Neuronal stem cell (in vitro differentiated cells): ENCODE results near the gene COG5. TPM values are rescaled to one million over a fixed set of nuclear protein-coding genes. Genes with fewer than 3 reads are reported as not detected.

Experiments
- DNase-seq: peaks from one replicate; pipeline ENCODE4 v3.0.0-alpha.2; 2013; ENCODE audit warnings: low spot score
- H2AFZ ChIP-seq: one replicate; pipeline ENCODE4 v1.6.1; 2013; ENCODE audit warnings: mild to moderate bottlenecking, low read length, inconsistent platforms
- H2AK5ac ChIP-seq: 2 replicates; pipeline ENCODE4 v1.6.1; 2013; ENCODE audit warnings: low read depth, mild to moderate bottlenecking, inconsistent platforms, low read length, moderate library complexity, mixed read lengths
- H2BK120ac ChIP-seq: 2 replicates; pipeline ENCODE4 v1.6.1; 2013; ENCODE audit warnings: low read depth, mild to moderate bottlenecking, inconsistent platforms, low read length, moderate library complexity, mixed read lengths
- H2BK12ac ChIP-seq: one replicate; pipeline ENCODE4 v1.6.1; 2013; ENCODE audit warnings: low read length, inconsistent platforms
- H2BK15ac ChIP-seq: 2 replicates; pipeline ENCODE4 v1.6.1; 2013; ENCODE audit warnings: mild to moderate bottlenecking, low read length, inconsistent platforms, mixed read lengths
- H2BK5ac ChIP-seq: one replicate; pipeline ENCODE4 v1.6.1; 2013; ENCODE audit warnings: inconsistent platforms, mild to moderate bottlenecking, low read length, moderate library complexity
- H3K14ac ChIP-seq: one replicate; pipeline ENCODE4 v1.6.1; 2013; ENCODE audit warnings: low read length, inconsistent platforms
- H3K18ac ChIP-seq: 2 replicates; pipeline ENCODE4 v1.6.1; 2013; ENCODE audit warnings: low read length, inconsistent platforms
- H3K23ac ChIP-seq: 2 replicates; pipeline ENCODE4 v1.6.1; 2013; ENCODE audit warnings: low read depth, mild to moderate bottlenecking, mixed read lengths, low read length, inconsistent platforms; ENCODE audit not compliant: poor library complexity
- H3K27ac ChIP-seq: replicated peaks from 3 replicates; pipeline ENCODE4 v1.5.1; 2013; ENCODE audit warnings: low read length, inconsistent platforms
- H3K27me3 ChIP-seq, 3 experiments: 2 replicates each; pipeline ENCODE4 v1.6.1; 2013; ENCODE audit warnings: low read length in 3 of 3, mild to moderate bottlenecking in 2 of 3, inconsistent platforms in 1 of 3, low read depth in 1 of 3, mixed read lengths in 1 of 3, moderate library complexity in 1 of 3; ENCODE audit not compliant: control insufficient read depth in 3 of 3, insufficient read depth in 3 of 3
- H3K36me3 ChIP-seq, 2 donors: replicated peaks in 1 of 2; 2 replicates each; pipeline ENCODE4 v1.6.1; 2013; ENCODE audit warnings: low read length in 2 of 2; ENCODE audit not compliant: control insufficient read depth in 2 of 2, insufficient read depth in 2 of 2
- H3K4ac ChIP-seq: 2 replicates; pipeline ENCODE4 v1.6.1; 2013; ENCODE audit warnings: inconsistent platforms, mild to moderate bottlenecking, low read length, moderate library complexity
- H3K4me1 ChIP-seq, 2 donors: 1 replicate in 1 of 2; 2 replicates in 1 of 2; pipeline ENCODE4 v1.6.1; 2013; ENCODE audit warnings: low read length in 2 of 2, low read depth in 1 of 2; ENCODE audit not compliant: control insufficient read depth in 2 of 2, insufficient read depth in 1 of 2
- H3K4me2 ChIP-seq: one replicate; pipeline ENCODE4 v1.6.1; 2013; ENCODE audit warnings: mild to moderate bottlenecking, low read length, inconsistent platforms; ENCODE audit not compliant: insufficient read depth, poor library complexity, severe bottlenecking
- H3K4me3 ChIP-seq, 2 donors: 2 replicates each; pipeline ENCODE4 v1.5.1; 2013; ENCODE audit warnings: low read length in 2 of 2, mild to moderate bottlenecking in 2 of 2, inconsistent platforms in 1 of 2, moderate library complexity in 1 of 2
- H3K79me1 ChIP-seq: one replicate; pipeline ENCODE4 v1.6.1; 2013; ENCODE audit warnings: low read depth, mild to moderate bottlenecking, inconsistent platforms, low read length, moderate library complexity
- H3K9ac ChIP-seq: one replicate; pipeline ENCODE4 v1.6.1; 2013; ENCODE audit warnings: mild to moderate bottlenecking, low read depth, low read length, inconsistent platforms; ENCODE audit not compliant: poor library complexity
- H3K9me3 ChIP-seq, 2 donors: replicated peaks in 1 of 2; 2 replicates each; pipeline versions ENCODE3 to v1.6.1; 2013; ENCODE audit warnings: low read length in 2 of 2, mild to moderate bottlenecking in 2 of 2, inconsistent platforms in 1 of 2, low read depth in 1 of 2, mixed read lengths in 1 of 2, moderate library complexity in 1 of 2; ENCODE audit not compliant: control insufficient read depth in 2 of 2, insufficient read depth in 1 of 2
- H4K8ac ChIP-seq: one replicate; pipeline ENCODE4 v1.6.1; 2013; ENCODE audit warnings: low read depth, mild to moderate bottlenecking, inconsistent platforms, low read length, moderate library complexity
- H4K91ac ChIP-seq: one replicate; pipeline ENCODE4 v1.6.1; 2013; ENCODE audit warnings: low read length, low read depth, mild to moderate bottlenecking, inconsistent platforms; ENCODE audit not compliant: poor library complexity
- WGBS, 2 donors: extraction: QIAGEN DNeasy Blood & Tissue Kit; methylation state at CpG; one replicate each; pipeline ENCODE4 v1.1.7; 2013; ENCODE audit warnings: missing lambda C conversion rate in 2 of 2, mixed read lengths in 1 of 2; ENCODE audit not compliant: insufficient read length in 2 of 2, insufficient replicate concordance in 1 of 2; ENCODE audit errors: extremely low coverage in 2 of 2; 5-methylcytosine and 5-hydroxymethylcytosine counted together
- polyA plus RNA-seq, 2 experiments: library from polyadenylated mRNA; stranded (reverse); fragments of 200-250 nt; gene quantifications; one replicate each; pipeline ENCODE4 v1.2.3, GENCODE V29; 2013

The COG5 gene
- polyA plus RNA-seq (2013, experiment 1 of 2), result 16.0 TPM
- polyA plus RNA-seq (2013, experiment 2 of 2), result 15.2 TPM

DNA sequence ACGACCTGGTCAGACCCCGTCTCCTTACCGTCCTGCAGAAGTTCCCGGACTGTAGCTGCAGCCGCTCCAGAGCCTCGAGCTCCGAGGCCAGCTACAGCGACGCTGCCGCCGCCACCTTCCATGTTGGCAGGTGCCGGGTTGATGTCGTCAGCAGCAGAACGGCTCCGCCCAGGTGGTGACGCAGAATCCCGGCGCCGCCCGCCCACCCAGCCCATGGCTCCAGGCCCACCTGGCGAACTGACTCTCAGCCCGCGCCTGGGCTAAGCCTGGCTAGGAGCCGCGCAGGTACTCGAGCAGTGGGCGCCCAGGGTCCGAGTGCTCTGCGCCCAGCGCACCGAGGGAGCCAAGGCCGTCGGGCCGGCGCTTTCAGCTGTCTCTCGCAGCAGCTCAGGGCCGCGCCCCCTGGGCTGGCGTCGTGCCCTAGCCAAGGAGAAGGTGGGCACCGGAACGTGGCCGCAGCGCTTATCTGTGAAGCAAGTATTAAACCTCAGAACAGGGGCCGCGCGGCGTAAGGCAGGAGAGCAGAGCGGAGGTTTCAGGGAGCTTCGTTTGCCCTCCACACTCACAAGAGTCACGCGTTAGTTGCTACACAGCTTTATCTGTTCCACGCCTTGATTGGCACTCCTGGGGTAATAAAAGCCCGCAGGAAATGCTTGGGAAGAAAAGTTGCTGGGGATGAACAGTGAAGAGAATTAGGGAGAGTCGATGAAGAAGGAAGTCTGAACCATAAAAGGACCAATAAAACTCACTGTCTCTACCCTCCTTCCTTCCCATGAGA, at the start of gene COG5, which contains the start of gene DUS4L:
COG5 (minus strand) TSS at position 146 of the 778 bp plus-strand sequence; CDS start at position 122, 24 bp downstream.
DUS4L (plus strand) TSS at position 197 of the 778 bp plus-strand sequence. CDS start 3,100 bp downstream, outside the sequence.
- Histone ChIP-seq H3K14ac (peak within 1 kb of the TSS; percentile 42), H2BK12ac (no peak within 1 kb of the TSS), H3K27ac (peak within 1 kb of the TSS; percentile 7), H2AK5ac (no peak within 1 kb of the TSS), H3K9me3 (no peaks in the 10 kb centered on the region), H3K36me3 (peaks cover 0 to 21% of the 10 kb centered on the region in 2 donors), H3K4me1 (peaks cover 0 to 3% of the 10 kb centered on the region in 2 donors), H2BK120ac (peak within 1 kb of the TSS; percentile 10), H4K91ac (no peak within 1 kb of the TSS), H3K79me1 (no peaks in the 10 kb centered on the region), H3K4ac (no peak within 1 kb of the TSS), H2BK5ac (peak within 1 kb of the TSS; percentile 27), H3K4me2 (peak within 1 kb of the TSS; percentile 82), H2AFZ (peak within 1 kb of the TSS; percentile 93), H4K8ac (no peak within 1 kb of the TSS), H3K27me3 (no peaks in the 10 kb centered on the region), H3K23ac (peak within 1 kb of the TSS; percentile 96), H3K18ac (peak within 1 kb of the TSS; percentile 86), H3K4me3 (peak within 1 kb of the TSS; percentile 70 to 96), H3K9ac (peak within 1 kb of the TSS; percentile 94), H2BK15ac (no peak within 1 kb of the TSS)
- WGBS, 2 donors, result no CpG with 5 or more reads among the region's 55 CpGs
- peak; percentile 81 for DNase-seq

DNA sequence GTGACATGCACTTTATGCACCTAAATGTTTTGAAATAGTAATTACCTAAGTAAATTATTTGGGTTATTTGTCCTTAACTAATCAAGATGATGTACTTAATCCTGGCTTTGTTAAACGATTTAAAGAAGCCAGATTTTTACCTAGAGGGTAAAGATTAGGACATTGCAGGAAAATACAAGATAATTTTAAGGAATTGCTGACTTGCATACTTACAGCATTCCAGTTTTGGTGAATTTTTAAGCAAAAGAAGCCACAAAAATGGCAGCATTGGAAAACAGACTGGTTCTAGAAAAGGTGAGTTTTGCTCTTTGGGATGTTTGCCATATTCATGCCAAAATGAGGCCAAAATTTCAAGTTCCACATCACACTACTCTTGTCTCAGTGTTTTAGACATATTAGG, 49.7 kb upstream of the COG5 start:
- no peaks in the 10 kb centered on the region for H3K4me1 ChIP-seq
- no peak overlapping the region for H3K27ac ChIP-seq
- no peak overlapping the region for H3K4ac ChIP-seq
- no peak overlapping the region for H3K4me3 ChIP-seq
- H2AK5ac ChIP-seq, result no peak overlapping the region
- no peaks in the 10 kb centered on the region for H3K9me3 ChIP-seq
- H3K14ac ChIP-seq, result no peak overlapping the region
- H3K4me2 ChIP-seq, result no peak overlapping the region
- H3K23ac ChIP-seq, result no peak overlapping the region
- no peak overlapping the region for H2BK15ac ChIP-seq
- no peaks in the 10 kb centered on the region for H3K79me1 ChIP-seq
- no peak overlapping the region for H2AFZ ChIP-seq
- H2BK12ac ChIP-seq, result no peak overlapping the region
- no peak overlapping the region for H4K91ac ChIP-seq
- H3K36me3 ChIP-seq, result peaks cover 2 to 53% of the 10 kb centered on the region in 2 donors
- no peak for DNase-seq
- no peak overlapping the region for H2BK5ac ChIP-seq
- no CpG with 5 or more reads among the region's 1 CpG for whole genome bisulfite sequencing, 2 donors
- H2BK120ac ChIP-seq, result no peak overlapping the region
- no peak overlapping the region for H3K9ac ChIP-seq
- H4K8ac ChIP-seq, result no peak overlapping the region
- no peak overlapping the region for H3K18ac ChIP-seq
- no peaks in the 10 kb centered on the region for H3K27me3 ChIP-seq

DNA sequence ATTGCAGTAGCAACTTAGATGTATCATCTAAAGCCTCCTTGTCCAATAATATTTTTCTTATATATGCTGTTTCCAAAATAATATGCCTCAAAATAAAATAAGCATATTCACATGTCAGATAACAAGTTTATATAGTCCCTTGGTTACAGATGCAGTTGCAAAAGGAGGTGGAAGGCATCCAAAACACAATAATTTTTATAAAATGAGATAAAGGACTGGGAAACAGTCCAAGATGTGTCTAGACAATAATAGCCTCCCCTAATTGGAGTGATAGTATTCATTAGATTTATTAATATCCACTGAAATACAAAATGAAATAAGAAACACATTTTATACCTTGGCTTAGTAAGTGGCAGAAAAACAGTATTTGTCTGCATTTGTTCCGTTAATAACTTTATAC, 46.6 kb upstream of the COG5 start:
- DNase-seq, result no peak
- Histone ChIP-seq H3K79me1 (no peaks in the 10 kb centered on the region), H2AK5ac (no peak overlapping the region), H3K18ac (no peak overlapping the region), H3K4me2 (no peak overlapping the region), H2BK12ac (no peak overlapping the region), H2BK5ac (no peak overlapping the region), H2AFZ (no peak overlapping the region), H3K4ac (no peak overlapping the region), H3K14ac (no peak overlapping the region), H2BK120ac (no peak overlapping the region), H3K23ac (no peak overlapping the region), H3K4me1 (no peaks in the 10 kb centered on the region), H3K4me3 (no peak overlapping the region), H3K27ac (no peak overlapping the region), H3K9me3 (no peaks in the 10 kb centered on the region), H3K36me3 (peaks cover 2 to 38% of the 10 kb centered on the region in 2 donors), H2BK15ac (no peak overlapping the region), H3K9ac (no peak overlapping the region), H4K8ac (no peak overlapping the region), H4K91ac (no peak overlapping the region), H3K27me3 (no peaks in the 10 kb centered on the region)
- no CpG with 5 or more reads among the region's 1 CpG for WGBS, 2 donors

DNA sequence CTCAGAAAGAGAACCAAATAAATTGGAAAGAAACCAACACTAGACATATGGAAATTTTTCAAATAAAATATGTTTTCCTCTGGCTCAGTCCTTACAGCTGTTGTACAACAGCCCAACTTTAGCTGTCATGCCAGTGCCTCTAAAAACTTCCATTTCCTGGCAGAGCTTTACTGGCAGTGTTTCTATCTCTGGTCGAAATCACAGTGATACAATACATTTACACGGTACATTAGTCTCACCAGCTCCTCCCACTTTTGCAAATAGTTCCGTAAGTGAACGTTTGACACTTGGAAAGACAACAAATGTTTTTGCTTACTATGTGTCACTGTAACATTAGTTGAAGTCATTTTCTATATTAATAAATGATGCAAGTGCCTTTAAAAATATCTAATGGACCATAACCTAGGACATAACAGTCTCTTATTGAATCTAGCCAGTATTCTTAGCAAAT, 46.1 kb upstream of the COG5 start:
- H2BK12ac ChIP-seq, result no peak overlapping the region
- H3K9ac ChIP-seq, result no peak overlapping the region
- H3K36me3 ChIP-seq, result peaks cover 2 to 38% of the 10 kb centered on the region in 2 donors
- H3K4me1 ChIP-seq, result no peaks in the 10 kb centered on the region
- WGBS, 2 donors, result no CpG with 5 or more reads among the region's 4 CpGs
- H3K27ac ChIP-seq, result no peak overlapping the region
- H3K27me3 ChIP-seq, result no peaks in the 10 kb centered on the region
- no peak overlapping the region for H2BK5ac ChIP-seq
- H3K4me3 ChIP-seq, result no peak overlapping the region
- no peak overlapping the region for H3K4ac ChIP-seq
- no peak overlapping the region for H4K8ac ChIP-seq
- H3K18ac ChIP-seq, result no peak overlapping the region
- H3K23ac ChIP-seq, result no peak overlapping the region
- H2AK5ac ChIP-seq, result no peak overlapping the region
- no peaks in the 10 kb centered on the region for H3K79me1 ChIP-seq
- no peak for DNase-seq
- no peak overlapping the region for H3K4me2 ChIP-seq
- H2AFZ ChIP-seq, result no peak overlapping the region
- H3K14ac ChIP-seq, result no peak overlapping the region
- H2BK120ac ChIP-seq, result no peak overlapping the region
- no peaks in the 10 kb centered on the region for H3K9me3 ChIP-seq
- no peak overlapping the region for H2BK15ac ChIP-seq
- no peak overlapping the region for H4K91ac ChIP-seq
